ENCODE results near the gene FTL.
A peak's percentile ranks its signal among the peaks of the same experiment; 100 is the strongest.
"Not testable (repeated sequence)": the region's sequence is repeated elsewhere in the genome, so short reads cannot be mapped to it uniquely, and the experiment has no call there.

FTL gene

GRCh38 chr19:48965040-48965805 lies at the start of gene FTL:
TSS of gene FTL (plus strand) at chr19:48965309. CDS start at chr19:48965508, 199 bp downstream.
- DNase-seq (ENCODE audit: low read depth), result peak; percentile 80
- H3K4me3 ChIP-seq (ENCODE audit: low read depth, low read length), result peak within 1 kb of the TSS; percentile 68
- no peak for TF ChIP-seq CTCF (IDR thresholded peaks at IDR 0.05; ENCODE audit: low read depth, low read length, missing control alignments)
- in situ Hi-C loops (cut with HindIII; ENCODE audit: low sequenced_read_pairs), result no loop called here

- no peak for DNase-seq (ENCODE audit: low read depth)
- TF ChIP-seq CTCF (IDR thresholded peaks at IDR 0.05; ENCODE audit: low read depth, low read length, missing control alignments), result no peak
- H3K4me3 ChIP-seq (ENCODE audit: low read depth, low read length), result no peak overlapping the region
- in situ Hi-C loops (cut with HindIII; ENCODE audit: low sequenced_read_pairs), result no loop called here
Measured at GRCh38 chr19:48915757-48916156, 49.4 kb upstream of the FTL start.

- no peak for TF ChIP-seq CTCF (IDR thresholded peaks at IDR 0.05; ENCODE audit: low read depth, low read length, missing control alignments)
- no peak overlapping the region for H3K4me3 ChIP-seq (ENCODE audit: low read depth, low read length)
- in situ Hi-C loops (cut with HindIII; ENCODE audit: low sequenced_read_pairs), result no loop called here
- DNase-seq (ENCODE audit: low read depth), result no peak
Measured at GRCh38 chr19:48918071-48918470, 47.0 kb upstream of the FTL start.

- H3K4me3 ChIP-seq (ENCODE audit: low read depth, low read length), result no peak overlapping the region
- no peak for DNase-seq (ENCODE audit: low read depth)
- no peak for TF ChIP-seq CTCF (IDR thresholded peaks at IDR 0.05; ENCODE audit: low read depth, low read length, missing control alignments)
- in situ Hi-C loops (cut with HindIII; ENCODE audit: low sequenced_read_pairs), result no loop called here
Measured at GRCh38 chr19:48918801-48919247, 46.3 kb upstream of the FTL start.

- in situ Hi-C loops (cut with HindIII; ENCODE audit: low sequenced_read_pairs); DNase-seq (ENCODE audit: low read depth); H3K4me3 ChIP-seq (ENCODE audit: low read depth, low read length): not testable (repeated sequence)
Measured at GRCh38 chr19:48919271-48919670, 45.8 kb upstream of the FTL start.

GRCh38 chr19:48920949-48921348 lies 44.2 kb upstream of the FTL start:
- no peak overlapping the region for H3K4me3 ChIP-seq (ENCODE audit: low read depth, low read length)

More at GRCh38 chr19:48920949-48921348, 44.2 kb upstream of the FTL start:
- DNase-seq (ENCODE audit: low read depth), result no peak
- no peak for TF ChIP-seq CTCF (IDR thresholded peaks at IDR 0.05; ENCODE audit: low read depth, low read length, missing control alignments)
- in situ Hi-C loops (cut with HindIII; ENCODE audit: low sequenced_read_pairs), result no loop called here

Data from astrocyte of the cerebellum (primary cell).